H1 (cell line): Measurements from ENCODE around the gene ELOVL1. TPM values are rescaled to one million over a fixed set of nuclear protein-coding genes. Genes with fewer than 3 reads are reported as not detected.

Experiments
- CTCF ChIA-PET: fragments of 300-600 bp; sonication (Branson Sonifier 250); formaldehyde crosslinking; loops from one replicate; lab custom pipeline; 2021; ENCODE audit not compliant: partially characterized antibody; lab: Charles Lee
- POLR2A ChIA-PET: fragments of 300-600 bp; sonication (Branson Sonifier 250); formaldehyde crosslinking; loops from one replicate; lab custom pipeline; 2021; ENCODE audit warnings: inconsistent platforms; ENCODE audit not compliant: partially characterized antibody; lab: Charles Lee
- DNase-seq, 2 experiments: peaks; one replicate each; pipeline versions ENCODE4 v3.0.0 to v3.0.0-alpha.2; 2010 to 2022; ENCODE audit warnings: low spot score in 2 of 2, low read depth in 1 of 2, mixed read lengths in 1 of 2
- FAIRE-seq: peaks from 2 replicates; lab custom pipeline; 2011; peaks lifted over from hg19 to GRCh38; lab: Jason Lieb, UNC
- H2AFZ ChIP-seq: 2 replicates; pipeline ENCODE4 v1.8.1; 2012; ENCODE audit warnings: low read length, inconsistent platforms
- H2AK5ac ChIP-seq: 2 replicates; pipeline ENCODE4 v1.6.1; 2013; ENCODE audit warnings: low read depth, low read length
- H2BK120ac ChIP-seq: replicated peaks from 2 replicates; pipeline ENCODE3; 2013; ENCODE audit warnings: low read depth, low read length, inconsistent platforms
- H2BK12ac ChIP-seq: 2 replicates; pipeline ENCODE4 v1.6.1; 2013; ENCODE audit warnings: low read depth, low read length
- H2BK15ac ChIP-seq: 2 replicates; pipeline ENCODE4 v1.6.1; 2013; ENCODE audit warnings: low read length
- H2BK20ac ChIP-seq: 2 replicates; pipeline ENCODE4 v1.6.1; 2013; ENCODE audit warnings: low read length
- H2BK5ac ChIP-seq: 2 replicates; pipeline ENCODE4 v1.6.1; 2013; ENCODE audit warnings: low read depth, low read length
- H3K14ac ChIP-seq: 2 replicates; pipeline ENCODE4 v1.6.1; 2013; ENCODE audit warnings: inconsistent platforms; ENCODE audit not compliant: insufficient read length
- H3K18ac ChIP-seq: 2 replicates; pipeline ENCODE4 v1.6.1; 2013; ENCODE audit warnings: low read length; ENCODE audit errors: extremely low read depth
- H3K23ac ChIP-seq: 2 replicates; pipeline ENCODE4 v1.6.1; 2013; ENCODE audit warnings: inconsistent platforms; ENCODE audit not compliant: insufficient read length
- H3K23me2 ChIP-seq: 2 replicates; pipeline ENCODE4 v1.6.1; 2013; ENCODE audit warnings: low read depth, low read length
- H3K27ac ChIP-seq: 2 replicates; pipeline ENCODE4 v1.6.1; 2011; ENCODE audit warnings: low read depth, low read length, inconsistent platforms
- H3K27me3 ChIP-seq, 4 experiments: replicated peaks in 1 of 4; 1 replicate in 1 of 4; 2 replicates in 3 of 4; pipeline versions ENCODE4 v1.6.1 to v1.8.1; 2011 to 2013; ENCODE audit warnings: low read length in 3 of 4, mild to moderate bottlenecking in 3 of 4, inconsistent platforms in 2 of 4, mixed read lengths in 2 of 4, moderate library complexity in 1 of 4; ENCODE audit not compliant: control insufficient read depth in 3 of 4, insufficient read depth in 3 of 4; ENCODE audit errors: extremely low read depth in 1 of 4
- H3K36me3 ChIP-seq, 4 experiments: 2 replicates each; pipeline versions ENCODE4 v1.6.1 to v1.8.1; 2011 to 2013; ENCODE audit warnings: mild to moderate bottlenecking in 4 of 4, low read length in 3 of 4, moderate library complexity in 2 of 4, control low read depth in 1 of 4, inconsistent platforms in 1 of 4; ENCODE audit not compliant: insufficient read depth in 4 of 4, control insufficient read depth in 2 of 4
- H3K4ac ChIP-seq: replicated peaks from 2 replicates; pipeline ENCODE3; 2013; ENCODE audit warnings: low read length, low read depth, mixed read lengths, inconsistent platforms; ENCODE audit not compliant: insufficient read length
- H3K4me1 ChIP-seq, 4 experiments: replicated peaks in 1 of 4; 1 replicate in 1 of 4; 2 replicates in 3 of 4; pipeline versions ENCODE4 v1.6.1 to v1.8.1; 2011 to 2013; ENCODE audit warnings: low read length in 3 of 4, inconsistent platforms in 2 of 4, mixed read lengths in 1 of 4; ENCODE audit not compliant: insufficient read depth in 4 of 4, control insufficient read depth in 3 of 4
- H3K4me2 ChIP-seq, 2 experiments: 2 replicates each; pipeline versions ENCODE4 v1.6.1 to v1.8.1; 2011 to 2013; ENCODE audit warnings: low read depth in 2 of 2, low read length in 2 of 2, control low read depth in 1 of 2, inconsistent platforms in 1 of 2, mild to moderate bottlenecking in 1 of 2; ENCODE audit not compliant: insufficient read depth in 1 of 2
- H3K4me3 ChIP-seq, 4 experiments: fragments of 200-600, 300-600 bp in 1 of 4; sonication (generic), shearing (Covaris generic), sonication (Bioruptor Twin) in 1 of 4; 2 replicates each; pipeline versions ENCODE4 v1.5.1 to v1.8.1; 2011 to 2016; ENCODE audit warnings: low read length in 4 of 4, low read depth in 3 of 4, control low read depth in 2 of 4, inconsistent platforms in 2 of 4, mild to moderate bottlenecking in 2 of 4, mixed read lengths in 1 of 4, moderate library complexity in 1 of 4; ENCODE audit not compliant: insufficient read depth in 2 of 4; ENCODE audit errors: extremely low read depth in 1 of 4
- H3K56ac ChIP-seq: replicated peaks from 2 replicates; pipeline ENCODE3; 2013; ENCODE audit warnings: low read depth, mild to moderate bottlenecking, mixed read lengths, low read length, inconsistent platforms; ENCODE audit not compliant: insufficient read length
- H3K79me1 ChIP-seq: 2 replicates; pipeline ENCODE4 v1.6.1; 2013; ENCODE audit warnings: low read depth, low read length, control low read depth
- H3K79me2 ChIP-seq, 2 experiments: 2 replicates each; pipeline versions ENCODE4 v1.6.1 to v1.8.1; 2012 to 2013; ENCODE audit warnings: low read length in 2 of 2, mild to moderate bottlenecking in 2 of 2, inconsistent platforms in 1 of 2; ENCODE audit not compliant: insufficient read depth in 2 of 2, control insufficient read depth in 1 of 2
- H3K9ac ChIP-seq, 4 experiments: replicated peaks in 1 of 4; 1 replicate in 1 of 4; 2 replicates in 3 of 4; pipeline versions ENCODE4 v1.6.1 to v1.8.1; 2011 to 2013; ENCODE audit warnings: low read depth in 3 of 4, low read length in 3 of 4, control low read depth in 2 of 4, mild to moderate bottlenecking in 2 of 4, moderate library complexity in 2 of 4, inconsistent platforms in 1 of 4; ENCODE audit errors: extremely low read depth in 1 of 4
- H3K9me3 ChIP-seq, 2 experiments: 2 replicates each; pipeline versions ENCODE4 v1.6.1 to v1.8.1; 2012 to 2013; ENCODE audit warnings: mild to moderate bottlenecking in 2 of 2, moderate library complexity in 2 of 2, control low read depth in 1 of 2, inconsistent platforms in 1 of 2, low read depth in 1 of 2, low read length in 1 of 2, mixed read lengths in 1 of 2; ENCODE audit not compliant: insufficient read depth in 2 of 2
- H4K20me1 ChIP-seq, 2 experiments: replicated peaks in 1 of 2; 2 replicates each; pipeline versions ENCODE3 to v1.8.1; 2011 to 2013; ENCODE audit warnings: inconsistent platforms in 2 of 2, low read length in 2 of 2, mild to moderate bottlenecking in 1 of 2; ENCODE audit not compliant: insufficient read depth in 2 of 2, control insufficient read depth in 1 of 2
- H4K5ac ChIP-seq: 2 replicates; pipeline ENCODE4 v1.6.1; 2013; ENCODE audit warnings: low read length, low read depth, mixed read lengths, inconsistent platforms; ENCODE audit not compliant: insufficient read length
- H4K8ac ChIP-seq: 2 replicates; pipeline ENCODE4 v1.8.0; 2013; ENCODE audit warnings: mild to moderate bottlenecking, moderate library complexity, low read length, inconsistent platforms; ENCODE audit not compliant: insufficient read depth; ENCODE audit errors: extremely low read depth
- H4K91ac ChIP-seq: replicated peaks from 2 replicates; pipeline ENCODE3; 2013; ENCODE audit warnings: low read length, mixed read lengths, inconsistent platforms; ENCODE audit not compliant: insufficient read length
- CBX8 ChIP-seq: fragments of 300-800, 300-1000 bp; sonication (generic); IDR thresholded peaks from 2 replicates; pipeline ENCODE4 v1.7.1; 2016; ENCODE audit warnings: low read depth, low read length, borderline replicate concordance
- GTF2F1 ChIP-seq: IDR thresholded peaks from 2 replicates; pipeline ENCODE4 v1.6.1; 2012; ENCODE audit warnings: low read depth, low read length, improper control_type of control experiment, borderline replicate concordance
- TEAD4 ChIP-seq: IDR thresholded peaks from 2 replicates; pipeline ENCODE4 v1.6.1; 2012; ENCODE audit warnings: low read depth, low read length, inconsistent platforms, mixed read lengths
- YY1 ChIP-seq: IDR thresholded peaks from 2 replicates; pipeline ENCODE4 v1.6.1; 2011; ENCODE audit warnings: low read depth, mild to moderate bottlenecking, low read length
- WGBS, 2 experiments: shearing (Covaris generic) in 1 of 2; methylation state at CpG; one replicate each; pipeline versions ENCODE4 v1.1.6 to v1.1.7; 2013 to 2015; ENCODE audit warnings: low lambda C conversion rate in 2 of 2, mixed read lengths in 2 of 2, inconsistent platforms in 1 of 2, low coverage in 1 of 2, missing lambda C conversion rate in 1 of 2; ENCODE audit not compliant: insufficient replicate concordance in 2 of 2, insufficient coverage in 1 of 2, insufficient read length in 1 of 2; ENCODE audit errors: extremely low coverage in 1 of 2, missing lambda C conversion rate in 1 of 2; 5-methylcytosine and 5-hydroxymethylcytosine counted together
- polyA plus RNA-seq, 7 experiments: library from polyadenylated mRNA; depleted of rRNA in 3 of 7; stranded (reverse) in 5 of 7; unstranded in 2 of 7; fragments of >200 nt in 5 of 7; fragments of 200-250 nt in 2 of 7; gene quantifications; 1 replicate in 5 of 7; 2 replicates in 1 of 7; 4 replicates in 1 of 7; pipeline versions ENCODE4 v1.2.1 to v1.2.3, GENCODE V29; 2011 to 2013; ENCODE audit warnings: missing spikeins in 2 of 7, mixed read lengths in 2 of 7
- total RNA-seq: library from RNA; stranded (reverse); fragmentation: NEBNext Ultra II Directional; extraction: Animal tissue kit (Norgen Biotek cat#: 25700); gene quantifications from 2 replicates; pipeline ENCODE4 v1.2.1, GENCODE V29; 2021

Gene ELOVL1
- total and polyA plus RNA-seq, 2 of the 8 experiments (the other 6 are each of a cell fraction or from before 2014, with no cell fraction given), result 28.5 to 68.1 TPM

DNA sequence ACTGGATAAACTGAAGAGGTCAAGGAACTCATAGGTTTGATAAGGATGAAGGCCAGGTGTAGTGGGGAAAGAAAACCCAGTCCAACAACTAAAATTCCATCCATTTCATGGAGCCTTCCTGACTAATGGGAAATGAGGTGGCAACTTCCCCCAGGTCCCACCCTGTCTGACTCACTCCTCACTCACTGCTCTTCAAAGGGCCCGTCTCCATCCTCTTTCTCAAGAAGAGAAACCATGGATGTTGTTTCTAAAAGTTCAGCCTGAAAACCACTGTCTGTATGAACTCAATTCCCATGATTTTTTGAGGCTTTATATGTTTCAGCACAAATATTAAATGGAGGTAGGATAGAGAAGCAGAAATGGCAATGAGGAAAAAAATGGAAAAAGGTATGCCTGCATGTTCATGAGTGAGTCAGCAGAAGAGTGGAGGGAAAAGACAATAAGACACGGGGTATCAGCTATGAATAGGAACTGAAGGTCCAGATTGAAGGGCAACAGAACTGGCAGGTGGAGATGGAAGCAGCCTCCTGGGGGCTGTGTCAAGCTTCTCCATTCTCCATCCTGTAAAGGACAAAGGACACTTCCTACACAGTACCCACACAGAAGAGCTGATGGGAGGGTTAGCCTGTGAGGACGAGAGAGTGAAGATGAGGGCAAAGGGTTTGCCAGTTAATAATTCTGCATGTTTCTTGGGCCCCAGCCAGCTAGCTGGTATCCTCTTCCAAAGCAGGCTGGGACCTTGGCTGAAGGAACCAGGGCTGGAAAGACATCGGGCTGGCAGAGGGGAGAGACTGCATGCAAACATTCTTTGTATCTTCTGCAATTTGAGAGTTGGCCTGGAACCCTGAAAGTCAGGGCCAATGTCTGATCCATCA lies 5.5 kb upstream of the ELOVL1 start:
- Histone ChIP-seq H3K56ac (no peak overlapping the region), H3K14ac (no peak overlapping the region), H4K91ac (no peak overlapping the region), H2AFZ (no peak overlapping the region), H2BK20ac (no peak overlapping the region), H3K79me2 (no peaks in the 10 kb centered on the region), H3K36me3 (no peaks in the 10 kb centered on the region), H2BK5ac (no peak overlapping the region), H2AK5ac (no peak overlapping the region), H3K23ac (no peak overlapping the region), H2BK120ac (no peak overlapping the region), H2BK15ac (no peak overlapping the region), H3K4me2 (no peak overlapping the region), H4K20me1 (peaks cover 0 to 3% of the 10 kb centered on the region in 2 experiments), H4K8ac (no peak overlapping the region), H3K27ac (no peak overlapping the region), H3K18ac (no peak overlapping the region), H3K23me2 (peaks cover 2% of the 10 kb centered on the region; the same call in 1 of the 2 replicates), H4K5ac (no peak overlapping the region), H2BK12ac (no peak overlapping the region), H3K4ac (no peak overlapping the region), H3K27me3 (no peaks in the 10 kb centered on the region), H3K9me3 (no peaks in the 10 kb centered on the region), H3K4me1 (peaks cover 0 to 7% (median 5%) of the 10 kb centered on the region in 4 experiments; a peak in 3 of 7 replicates), H3K4me3 (no peak overlapping the region), H3K79me1 (no peaks in the 10 kb centered on the region; the same call in 1 of the 2 replicates), H3K9ac (no peak overlapping the region)
- no peak for FAIRE-seq
- POLR2A ChIA-PET, result interaction anchor here (2.2 kb wide), 1 partner anchor 81 kb away, joined by 4 read pairs; the partner anchor contains the start of gene HYI
- WGBS, 2 experiments, result 89% methylated on average over 4 of the region's 4 CpGs; no CpG with 5 or more reads in 1 of the 2 experiments
- CTCF ChIA-PET, result interaction anchor here (1.6 to 1.9 kb wide), 2 partner anchors 40 to 88 kb away, joined by 3 to 6 read pairs; partner anchors contain the start of gene C1orf210
- no peak for DNase-seq
- no peak for TF ChIP-seq GTF2F1
- no peak for TF ChIP-seq CBX8
- no peak for TF ChIP-seq YY1
- no peak for TF ChIP-seq TEAD4
